SK-N-MC (cell line): ENCODE results near the gene RASGRP3.
"Not testable (repeated sequence)": the region's sequence is repeated elsewhere in the genome, so short reads cannot be mapped to it uniquely, and the experiment has no call there.

Source experiments
- EZH2 ChIP-seq: fragments of 200-600 bp; sonication (generic); IDR thresholded peaks from one replicate; pipeline ENCODE4 v1.6.1; 2017; ENCODE audit warnings: antibody characterized with exemption
- POLR2AphosphoS5 ChIP-seq: IDR thresholded peaks from 2 replicates; pipeline ENCODE4 v1.6.1; 2012; ENCODE audit warnings: mild to moderate bottlenecking, low read depth, low read length, borderline replicate concordance

DNA sequence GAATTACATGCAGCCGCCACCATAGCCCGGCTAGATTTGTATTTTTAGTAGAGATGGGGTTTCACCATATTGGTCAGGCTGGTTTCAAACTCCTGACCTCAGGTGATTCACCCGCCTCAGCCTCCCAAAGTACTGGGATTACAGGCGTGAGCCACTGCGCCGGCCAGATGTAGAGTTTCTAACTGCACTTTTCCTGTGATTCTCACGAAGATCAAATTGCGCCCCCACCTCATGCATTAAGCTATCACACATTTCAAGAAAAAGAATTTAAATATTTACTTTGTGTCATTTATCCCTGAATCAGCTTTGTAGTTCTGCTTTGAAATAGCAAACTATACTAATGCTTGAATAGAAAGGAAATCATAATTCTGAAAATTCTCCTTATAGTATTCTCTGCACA, 13.9 kb upstream of the RASGRP3 start:
- not testable (repeated sequence) for TF ChIP-seq POLR2AphosphoS5, EZH2
